ENCODE results near the gene LRRC1. TPM values are rescaled to one million over a fixed set of nuclear protein-coding genes. Genes with fewer than 3 reads are reported as not detected.

The LRRC1 gene
- total RNA-seq, 4 donors from 2014 or later: 41.7 to 52.4 (median 48.4) TPM

- TF ChIP-seq POLR2A (IDR thresholded peaks at IDR 0.05): no peak
- no peak for TF ChIP-seq CTCF (IDR thresholded peaks at IDR 0.05)
- 49 to 69% methylated on average over 10 of the region's 10 CpGs for WGBS, 2 donors
- peak overlapping the region in 1 of 3 donors; percentile 17 for H3K27ac ChIP-seq
- H3K27me3 ChIP-seq: no peaks in the 10 kb centered on the region
- no peaks in the 10 kb centered on the region for H3K9me3 ChIP-seq
- DNase-seq: no peak
- H3K36me3 ChIP-seq: no peaks in the 10 kb centered on the region
- H3K4me3 ChIP-seq (replicated peaks in 1 of 3): no peak overlapping the region
- intact Hi-C loops (cut with DNase I): no loop called here
- H3K4me1 ChIP-seq: peaks cover 32 to 62% of the 10 kb centered on the region in 2 donors
Observed at GRCh38 chr6:53822401-53823125, 27.8 kb downstream of the LRRC1 start.

- Histone ChIP-seq H3K4me1 (peaks cover 37 to 67% of the 10 kb centered on the region in 2 donors), H3K27ac (no peak overlapping the region), H3K9me3 (no peaks in the 10 kb centered on the region), H3K27me3 (no peaks in the 10 kb centered on the region), H3K4me3 (replicated peaks in 1 of 3) (no peak overlapping the region), H3K36me3 (no peaks in the 10 kb centered on the region)
- DNase-seq: no peak
- intact Hi-C loops (cut with DNase I): no loop called here
- 90 to 98% methylated on average over 1 of the region's 1 CpG for WGBS, 2 donors
- no peak for TF ChIP-seq CTCF (IDR thresholded peaks at IDR 0.05)
- no peak for TF ChIP-seq POLR2A (IDR thresholded peaks at IDR 0.05)
Observed at GRCh38 chr6:53824714-53825113, 29.9 kb downstream of the LRRC1 start.

- intact Hi-C loops (cut with DNase I): no loop called here
- Histone ChIP-seq H3K36me3 (no peaks in the 10 kb centered on the region), H3K27me3 (no peaks in the 10 kb centered on the region), H3K4me1 (peaks cover 37 to 74% of the 10 kb centered on the region in 2 donors), H3K9me3 (no peaks in the 10 kb centered on the region), H3K4me3 (replicated peaks in 1 of 3) (no peak overlapping the region), H3K27ac (peak overlapping the region in 2 of 3 donors; percentile 45 to 49)
- DNase-seq: peak; percentile 19 to 22
- TF ChIP-seq POLR2A (IDR thresholded peaks at IDR 0.05) (no peak), CTCF (IDR thresholded peaks at IDR 0.05) (no peak)
- 52 to 63% methylated on average over 7 of the region's 7 CpGs for WGBS, 2 donors
Observed at GRCh38 chr6:53825532-53826321, 30.9 kb downstream of the LRRC1 start.

- H3K4me1 ChIP-seq: peaks cover 31 to 59% of the 10 kb centered on the region in 2 donors
- TF ChIP-seq POLR2A (IDR thresholded peaks at IDR 0.05): no peak
- TF ChIP-seq CTCF (IDR thresholded peaks at IDR 0.05): no peak
Observed at GRCh38 chr6:53827531-53827930, 32.7 kb downstream of the LRRC1 start.

GRCh38 chr6:53828215-53828614 lies 33.4 kb downstream of the LRRC1 start:
- peak overlapping the region in 1 of 3 donors; percentile 3 for H3K27ac ChIP-seq
- intact Hi-C loops (cut with DNase I): no loop called here

More at GRCh38 chr6:53827531-53827930, 32.7 kb downstream of the LRRC1 start:
- intact Hi-C loops (cut with DNase I): no loop called here
- Histone ChIP-seq H3K9me3 (no peaks in the 10 kb centered on the region), H3K36me3 (no peaks in the 10 kb centered on the region), H3K27me3 (no peaks in the 10 kb centered on the region), H3K4me3 (replicated peaks in 1 of 3) (no peak overlapping the region), H3K27ac (no peak overlapping the region)
- no peak for DNase-seq
- 89 to 93% methylated on average over 1 of the region's 1 CpG for WGBS, 2 donors

More at GRCh38 chr6:53828215-53828614, 33.4 kb downstream of the LRRC1 start:
- TF ChIP-seq POLR2A (IDR thresholded peaks at IDR 0.05): no peak
- TF ChIP-seq CTCF (IDR thresholded peaks at IDR 0.05): no peak
- DNase-seq: peak in 1 of 2 donors; percentile 20
- Histone ChIP-seq H3K27me3 (no peaks in the 10 kb centered on the region), H3K9me3 (no peaks in the 10 kb centered on the region), H3K4me1 (peaks cover 29 to 56% of the 10 kb centered on the region in 2 donors), H3K36me3 (no peaks in the 10 kb centered on the region), H3K4me3 (replicated peaks in 1 of 3) (no peak overlapping the region)
- 46 to 63% methylated on average over 2 of the region's 2 CpGs for WGBS, 2 donors

Data from thyroid gland (tissue), 4 donors.